ENCODE data around the gene C3orf49.

C3orf49 gene

GRCh38 chr3:63851287-63851686 lies 32.2 kb downstream of the C3orf49 start:
- DNase-seq (ENCODE audit: low read depth, low spot score): no peak

- DNase-seq (ENCODE audit: low read depth, low spot score): no peak
These were observed 34.0 kb downstream of the C3orf49 start for GRCh38 chr3:63853106-63853505.

- DNase-seq (ENCODE audit: low read depth, low spot score): no peak
These were observed 36.3 kb downstream of the C3orf49 start for GRCh38 chr3:63855333-63855940.

DNA sequence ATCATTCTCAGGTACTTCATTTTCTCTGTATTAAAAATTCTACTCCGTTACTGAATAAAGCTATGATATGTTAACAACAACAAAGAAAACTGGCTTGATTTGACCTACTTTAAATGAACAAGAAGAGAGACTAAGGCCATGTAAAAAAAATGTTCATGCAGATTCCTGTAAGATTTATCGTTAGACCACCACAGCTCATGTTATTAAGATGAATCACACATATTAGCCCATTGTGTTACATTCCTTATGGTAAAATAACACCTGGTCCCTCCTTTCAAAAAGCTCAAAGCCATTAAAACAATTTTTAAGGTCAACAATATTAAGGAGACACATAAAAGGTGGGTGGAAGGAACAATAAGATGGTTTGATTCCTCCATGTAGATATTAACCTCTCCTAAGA lies 38.2 kb downstream of the C3orf49 start:
- DNase-seq (ENCODE audit: low read depth, low spot score): no peak

DNA sequence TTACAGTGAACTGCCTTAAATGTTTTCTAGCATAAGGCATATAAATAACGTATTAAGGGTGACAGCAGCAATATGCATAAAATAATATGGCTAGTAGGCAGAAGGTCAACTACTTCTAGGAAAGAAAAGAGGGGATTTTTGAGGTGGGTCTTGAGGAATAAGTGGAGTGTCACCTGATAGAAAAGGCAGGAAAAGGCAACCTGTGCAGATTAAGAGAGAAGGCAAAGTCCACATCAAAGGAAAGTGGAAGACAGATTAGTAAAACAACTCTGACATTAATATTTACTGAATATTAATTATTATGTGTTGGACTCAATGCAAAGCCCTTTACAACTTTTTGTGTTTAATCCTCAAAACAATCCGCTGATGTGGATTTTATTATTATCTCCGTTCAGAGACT lies 41.7 kb downstream of the C3orf49 start:
- DNase-seq (ENCODE audit: low read depth, low spot score): no peak

- no peak for DNase-seq (ENCODE audit: low read depth, low spot score)
These were observed 42.2 kb downstream of the C3orf49 start for GRCh38 chr3:63861306-63861705.

DNA sequence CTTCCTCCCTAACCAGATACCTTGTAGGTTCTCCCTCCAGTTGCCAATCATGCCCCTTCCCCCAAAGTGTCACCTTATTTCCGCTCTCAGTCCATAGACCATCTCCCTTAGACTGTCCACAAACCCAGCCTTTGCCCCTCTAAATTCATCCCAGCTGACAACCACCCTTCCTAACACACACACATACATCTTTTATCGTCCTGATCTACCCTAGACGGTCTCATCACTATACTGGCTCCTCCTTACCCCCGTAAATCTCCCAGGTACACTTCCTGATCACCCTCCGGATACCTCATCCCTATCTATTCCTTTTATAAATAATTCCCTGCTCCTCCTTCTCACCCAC lies 43.7 kb downstream of the C3orf49 start:
- DNase-seq (ENCODE audit: low read depth, low spot score): no peak

DNA sequence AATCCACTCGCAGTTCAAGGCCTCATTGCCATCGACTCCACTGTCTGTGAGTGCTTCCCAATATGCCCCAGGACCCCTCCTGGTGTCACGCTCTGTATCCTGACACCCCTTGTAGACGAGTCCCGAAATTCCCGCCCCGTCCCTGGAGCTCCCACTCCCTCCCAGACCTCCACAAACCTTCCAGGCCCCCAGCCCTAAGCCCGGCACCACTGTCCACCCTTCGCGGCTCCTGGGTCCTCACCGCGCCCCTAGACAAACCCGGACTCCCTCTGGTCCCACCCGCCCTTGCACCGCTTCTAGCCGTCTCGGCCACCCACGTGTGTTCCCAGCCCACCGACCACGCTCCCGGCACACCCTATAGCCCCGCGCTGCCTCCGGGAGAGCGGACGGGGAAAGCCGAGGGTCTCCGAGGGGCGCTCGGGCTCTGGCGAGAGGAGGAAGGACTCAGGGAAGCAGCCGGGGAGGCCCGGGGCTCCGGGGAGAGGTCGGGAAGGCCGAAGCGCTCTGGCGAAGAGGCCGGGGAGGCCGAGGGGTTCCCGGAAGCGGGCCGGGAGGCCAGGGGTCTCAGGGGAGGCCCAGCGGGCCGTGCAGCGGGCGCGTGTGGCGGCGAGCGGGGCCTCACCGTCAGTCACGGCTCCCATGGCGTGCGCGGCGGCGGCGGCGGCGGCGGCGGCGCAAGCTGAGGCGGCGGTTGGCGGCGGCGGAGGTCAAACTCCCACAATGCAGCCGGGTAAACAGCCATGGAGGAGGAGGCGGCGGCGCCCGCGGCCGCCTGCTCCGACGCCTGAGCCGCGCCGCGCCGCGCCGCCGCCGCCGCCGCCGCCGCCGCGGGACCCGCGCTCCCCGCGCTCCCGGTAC lies 44.3 kb downstream of the C3orf49 start, which contains the start of the genes ATXN7 and THOC7:
Gene ATXN7 (plus strand): TSS at position 718 of the 858 bp plus-strand sequence. CDS start 48,732 bp downstream, outside the sequence.
Gene THOC7 (minus strand): TSS at position 656 of the 858 bp plus-strand sequence. CDS start 15 bp downstream, at position 641.
- no peak for DNase-seq (ENCODE audit: low read depth, low spot score)

- DNase-seq (ENCODE audit: low read depth, low spot score): no peak
These were observed 45.2 kb downstream of the C3orf49 start for GRCh38 chr3:63864008-63864964.

DNA sequence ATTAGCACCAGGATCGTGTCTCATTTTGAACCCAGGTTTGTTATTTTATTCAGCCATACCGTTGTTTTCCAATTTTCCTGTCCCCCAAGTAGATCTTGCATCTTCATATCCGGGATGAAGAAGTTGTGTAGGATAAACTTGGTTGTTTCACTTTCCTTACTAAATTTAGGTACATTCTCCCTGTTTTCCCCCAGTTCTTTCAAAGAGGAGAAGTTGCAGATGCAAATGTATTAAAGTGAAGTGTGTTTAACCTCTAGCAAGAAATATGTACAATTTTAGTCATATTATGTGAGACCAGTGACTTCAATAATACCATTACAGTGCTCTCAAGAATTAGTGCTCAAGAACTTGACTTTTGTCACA lies 45.8 kb downstream of the C3orf49 start:
- DNase-seq (ENCODE audit: low read depth, low spot score): no peak

- no peak for DNase-seq (ENCODE audit: low read depth, low spot score)
These were observed 48.1 kb downstream of the C3orf49 start for GRCh38 chr3:63867225-63867624.

GRCh38 chr3:63869940-63870614 lies 51.0 kb downstream of the C3orf49 start:
- no peak for DNase-seq (ENCODE audit: low read depth, low spot score)

DNA sequence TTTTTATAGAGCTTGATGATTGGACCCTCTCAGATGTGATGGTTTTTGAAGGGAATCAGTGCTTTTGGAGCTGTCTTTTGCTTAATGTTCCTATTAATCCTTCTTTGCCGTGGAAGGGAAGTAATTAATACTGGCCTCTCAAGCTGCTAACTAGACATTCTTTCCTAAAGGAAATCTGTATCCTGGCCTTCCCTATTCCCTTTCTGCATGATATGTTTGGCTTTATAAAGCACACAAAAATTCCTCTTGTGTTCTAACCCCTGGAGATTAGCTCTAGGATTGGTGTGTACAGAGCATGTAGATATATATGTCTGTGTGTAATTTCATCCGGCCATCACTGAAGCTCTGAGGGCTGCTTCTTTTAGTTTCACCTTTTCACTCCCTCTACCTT lies 51.5 kb downstream of the C3orf49 start:
- DNase-seq (ENCODE audit: low read depth, low spot score): no peak

GRCh38 chr3:63872135-63872924 lies 53.2 kb downstream of the C3orf49 start:
- DNase-seq (ENCODE audit: low read depth, low spot score): no peak

GRCh38 chr3:63874769-63875168 lies 55.7 kb downstream of the C3orf49 start:
- no peak for DNase-seq (ENCODE audit: low read depth, low spot score)

DNA sequence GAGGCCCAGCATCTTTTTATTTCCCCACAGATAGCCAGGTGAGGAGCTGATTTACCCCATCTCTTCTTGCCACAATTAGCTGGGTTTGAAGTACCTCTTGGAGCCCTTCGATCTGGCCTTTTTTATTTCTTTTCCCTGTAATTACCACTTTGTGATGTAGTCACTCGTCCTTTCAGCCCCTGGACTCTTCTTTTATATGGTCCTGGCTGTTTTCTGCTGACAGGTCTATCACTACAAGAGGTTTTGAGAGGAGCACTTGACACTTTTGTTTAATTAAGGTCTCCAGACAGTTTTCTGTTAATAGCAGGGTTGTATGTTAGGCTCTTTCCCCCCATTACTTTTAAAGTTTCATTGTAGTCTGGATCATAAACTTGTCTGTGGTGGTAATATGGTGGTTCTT lies 56.4 kb downstream of the C3orf49 start:
- DNase-seq (ENCODE audit: low read depth, low spot score): no peak

DNA sequence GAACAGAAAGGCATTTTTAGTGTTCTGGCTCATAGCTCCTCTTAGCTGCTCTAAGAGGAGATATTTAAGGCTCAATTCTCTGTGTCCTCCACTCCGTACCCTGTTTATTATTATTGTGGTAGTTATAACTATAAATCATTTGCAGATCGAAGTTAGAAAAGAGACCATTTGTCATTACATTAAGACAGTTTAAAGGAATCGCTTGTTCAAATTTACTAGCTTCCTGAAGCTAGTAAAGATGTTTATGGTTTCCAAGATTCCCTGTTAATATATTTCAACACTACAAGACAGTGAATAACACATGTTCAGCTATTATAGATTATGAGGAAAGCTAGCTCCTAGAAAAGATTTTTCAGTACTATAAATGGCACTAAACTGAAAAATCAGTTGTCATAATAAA lies 57.2 kb downstream of the C3orf49 start:
- DNase-seq (ENCODE audit: low read depth, low spot score): no peak

- no peak for DNase-seq (ENCODE audit: low read depth, low spot score)
These were observed 58.8 kb downstream of the C3orf49 start for GRCh38 chr3:63877737-63878393.

GRCh38 chr3:63878394-63879060 lies 59.4 kb downstream of the C3orf49 start:
- no peak for DNase-seq (ENCODE audit: low read depth, low spot score)

GRCh38 chr3:63880653-63881052 lies 61.6 kb downstream of the C3orf49 start:
- no peak for DNase-seq (ENCODE audit: low read depth, low spot score)
